Measurements from ENCODE around the gene ARHGDIB. TPM values are rescaled to one million over a fixed set of nuclear protein-coding genes. Genes with fewer than 3 reads are reported as not detected.

Gene ARHGDIB
- total and polyA plus RNA-seq, 2 of the 4 experiments (the other 2 are of a cell fraction), result 24.9 to 30.7 TPM

DNA sequence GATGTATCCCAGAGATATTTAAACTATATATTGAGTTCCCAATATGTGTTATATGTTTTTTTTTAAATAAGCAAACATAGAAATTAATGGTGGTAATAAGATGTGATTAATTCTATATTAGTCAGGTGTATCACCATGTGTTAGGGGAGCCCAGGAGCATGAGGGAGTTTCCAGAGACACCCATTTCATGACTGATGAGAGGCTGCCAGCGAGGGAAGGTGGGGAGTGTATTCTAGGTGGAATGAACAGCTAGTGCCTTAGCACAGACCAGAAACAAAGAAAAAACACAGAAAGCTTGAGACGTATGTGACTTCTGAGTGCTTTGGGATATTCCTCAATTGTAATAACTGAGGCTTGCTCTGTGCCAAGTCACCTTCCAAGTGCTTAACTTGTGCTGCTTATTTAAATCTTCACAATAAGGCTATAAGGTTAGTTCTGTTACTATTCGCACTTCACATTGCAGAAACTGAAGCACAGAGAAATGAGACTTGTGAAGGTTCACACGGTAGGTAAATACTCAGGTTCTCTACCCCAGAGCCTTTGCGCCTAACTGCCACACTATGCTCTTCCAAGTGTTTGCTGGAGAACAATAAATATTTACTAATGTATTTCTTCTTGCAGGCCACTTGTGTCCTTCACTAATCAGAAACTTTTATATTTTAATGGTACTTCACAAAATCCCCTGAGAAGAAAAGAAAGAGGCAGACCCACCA is 57.9 kb downstream of the ARHGDIB start:
- H3K4me2 ChIP-seq (ENCODE audit: low read depth, low read length), result no peak overlapping the region
- H3K4ac ChIP-seq (ENCODE audit: low read depth, low read length), result no peak overlapping the region
- no peak overlapping the region for H2AK9ac ChIP-seq (replicated peaks; ENCODE audit: low read depth, low read length, poor library complexity)
- H2BK20ac ChIP-seq (ENCODE audit: low read depth, low read length), result no peak overlapping the region
- in situ Hi-C loops (cut with MboI; ENCODE audit: low sequenced_read_pairs), result no loop called here
- no peaks in the 10 kb centered on the region for H3K79me1 ChIP-seq (ENCODE audit: low read depth in 1 of 2, low read length in 2 of 2)
- POLR2A ChIA-PET (ENCODE audit: unreplicated experiment), result no interaction called here
- H3K9ac ChIP-seq (ENCODE audit: low read depth, low read length), result no peak overlapping the region
- no peak overlapping the region for H4K5ac ChIP-seq (ENCODE audit: low read depth, low read length)
- H3K14ac ChIP-seq (replicated peaks; ENCODE audit: low read depth, low read length), result no peak overlapping the region
- H3K27me3 ChIP-seq (ENCODE audit: control insufficient read depth, insufficient read depth, low read length), result no peaks in the 10 kb centered on the region
- 100% methylated on average over 1 of the region's 5 CpGs; no CpG with 5 or more reads in 1 of the 2 experiments for WGBS, 2 experiments (ENCODE audit: extremely low coverage in 2 of 2, insufficient read length in 1 of 2)
- no peak overlapping the region for H3K27ac ChIP-seq (ENCODE audit: insufficient read depth, low read length)
- H4K20me1 ChIP-seq (ENCODE audit: insufficient read depth, low read length), result no peaks in the 10 kb centered on the region
- no peak overlapping the region for H2BK120ac ChIP-seq (ENCODE audit: low read depth, low read length)
- H2BK15ac ChIP-seq (ENCODE audit: low read depth, low read length), result no peak overlapping the region
- H3K9me1 ChIP-seq (ENCODE audit: insufficient read depth, low read length), result no peaks in the 10 kb centered on the region
- H2BK5ac ChIP-seq (ENCODE audit: low read depth, low read length, poor library complexity, severe bottlenecking), result no peak overlapping the region
- no peak overlapping the region for H3K23ac ChIP-seq (ENCODE audit: low read depth, low read length)
- BruUV-seq (replicated peaks), result no TSS peak
- peaks cover 2% of the 10 kb centered on the region; the same call in 1 of the 2 replicates for H3K4me1 ChIP-seq (ENCODE audit: control insufficient read depth, insufficient read depth, low read length)
- CTCF ChIA-PET, result no interaction called here
- no peak overlapping the region for H3K18ac ChIP-seq (ENCODE audit: low read depth, low read length)
- no peak overlapping the region for H2AFZ ChIP-seq (replicated peaks; ENCODE audit: low read length, poor library complexity)
- H3K36me3 ChIP-seq (ENCODE audit: control insufficient read depth, insufficient read depth, low read length), result no peaks in the 10 kb centered on the region
- TF ChIP-seq CEBPB (IDR thresholded peaks at IDR 0.05; ENCODE audit: low read depth, low read length) (no peak), CHD1 (IDR thresholded peaks at IDR 0.05; ENCODE audit: low read depth, low read length) (no peak), BHLHE40 (IDR thresholded peaks at IDR 0.05; ENCODE audit: low read depth, low read length) (no peak), POLR2A (IDR thresholded peaks at IDR 0.05; ENCODE audit: low read depth, low read length) (no peak), MXI1 (IDR thresholded peaks at IDR 0.05; ENCODE audit: borderline replicate concordance, low read depth, low read length) (no peak), USF2 (IDR thresholded peaks at IDR 0.05; ENCODE audit: low read depth, low read length) (no peak), FOS (IDR thresholded peaks at IDR 0.05; ENCODE audit: low read depth, low read length) (no peak), SMC3 (IDR thresholded peaks at IDR 0.05; ENCODE audit: low read depth, low read length) (no peak), RAD21 (IDR thresholded peaks at IDR 0.05; ENCODE audit: low read length) (no peak), MAZ (IDR thresholded peaks at IDR 0.05; ENCODE audit: borderline replicate concordance, low read depth, low read length) (no peak), MAFK (IDR thresholded peaks at IDR 0.05; ENCODE audit: low read depth, low read length) (no peak), NFE2L2 (IDR thresholded peaks at IDR 0.05; ENCODE audit: low read depth, low read length) (no peak)
- TF ChIP-seq, protein P1, sequence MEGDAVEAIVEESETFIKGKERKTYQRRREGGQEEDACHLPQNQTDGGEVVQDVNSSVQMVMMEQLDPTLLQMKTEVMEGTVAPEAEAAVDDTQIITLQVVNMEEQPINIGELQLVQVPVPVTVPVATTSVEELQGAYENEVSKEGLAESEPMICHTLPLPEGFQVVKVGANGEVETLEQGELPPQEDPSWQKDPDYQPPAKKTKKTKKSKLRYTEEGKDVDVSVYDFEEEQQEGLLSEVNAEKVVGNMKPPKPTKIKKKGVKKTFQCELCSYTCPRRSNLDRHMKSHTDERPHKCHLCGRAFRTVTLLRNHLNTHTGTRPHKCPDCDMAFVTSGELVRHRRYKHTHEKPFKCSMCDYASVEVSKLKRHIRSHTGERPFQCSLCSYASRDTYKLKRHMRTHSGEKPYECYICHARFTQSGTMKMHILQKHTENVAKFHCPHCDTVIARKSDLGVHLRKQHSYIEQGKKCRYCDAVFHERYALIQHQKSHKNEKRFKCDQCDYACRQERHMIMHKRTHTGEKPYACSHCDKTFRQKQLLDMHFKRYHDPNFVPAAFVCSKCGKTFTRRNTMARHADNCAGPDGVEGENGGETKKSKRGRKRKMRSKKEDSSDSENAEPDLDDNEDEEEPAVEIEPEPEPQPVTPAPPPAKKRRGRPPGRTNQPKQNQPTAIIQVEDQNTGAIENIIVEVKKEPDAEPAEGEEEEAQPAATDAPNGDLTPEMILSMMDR (conservative IDR thresholded peaks at IDR 0.05; ENCODE audit: low read depth, low read length), result no peak
- TF ChIP-seq, protein P2, sequence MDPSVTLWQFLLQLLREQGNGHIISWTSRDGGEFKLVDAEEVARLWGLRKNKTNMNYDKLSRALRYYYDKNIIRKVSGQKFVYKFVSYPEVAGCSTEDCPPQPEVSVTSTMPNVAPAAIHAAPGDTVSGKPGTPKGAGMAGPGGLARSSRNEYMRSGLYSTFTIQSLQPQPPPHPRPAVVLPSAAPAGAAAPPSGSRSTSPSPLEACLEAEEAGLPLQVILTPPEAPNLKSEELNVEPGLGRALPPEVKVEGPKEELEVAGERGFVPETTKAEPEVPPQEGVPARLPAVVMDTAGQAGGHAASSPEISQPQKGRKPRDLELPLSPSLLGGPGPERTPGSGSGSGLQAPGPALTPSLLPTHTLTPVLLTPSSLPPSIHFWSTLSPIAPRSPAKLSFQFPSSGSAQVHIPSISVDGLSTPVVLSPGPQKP (IDR thresholded peaks at IDR 0.05; ENCODE audit: borderline replicate concordance, low read depth, low read length), result no peak
- H2AK5ac ChIP-seq (ENCODE audit: low read depth, low read length), result no peak overlapping the region
- no peak for ATAC-seq (ENCODE audit: low read depth)
- intact Hi-C loops (cut with micrococcal nuclease), result no loop called here
- dilution Hi-C loops (cut with HindIII; ENCODE audit: low sequenced_read_pairs, unreplicated experiment), result no loop called here
- H4K91ac ChIP-seq (ENCODE audit: insufficient read depth, low read depth, low read length), result no peak overlapping the region
- H3K56ac ChIP-seq (ENCODE audit: extremely low read depth, insufficient read depth, low read length), result no peak overlapping the region
- H3K9me3 ChIP-seq (ENCODE audit: control insufficient read depth, insufficient read depth, low read length), result no peaks in the 10 kb centered on the region
- no peak overlapping the region for H4K8ac ChIP-seq (ENCODE audit: low read depth in 2 of 2, low read length in 2 of 2)
- no peak overlapping the region for H3K4me3 ChIP-seq (ENCODE audit: insufficient read depth, low read depth, low read length)
- no peak for DNase-seq
